Activated B cell treated with CpG ODN at 0.5 μM for 24 hours (primary cell): ENCODE results near the gene LSAMP. TPM values are rescaled to one million over a fixed set of nuclear protein-coding genes. Genes with fewer than 3 reads are reported as not detected.
A peak's percentile ranks its signal among the peaks of the same experiment; 100 is the strongest.

Experiments used
- ATAC-seq: fragments of 200-7000 bp; cut with Tn5 transposase; one replicate; pipeline ENCODE4 v1.10.0; 2021; ENCODE audit warnings: low read depth, mild to moderate bottlenecking, moderate library complexity
- CTCF ChIA-PET: fragments of 350-600 bp; sonication (Branson Sonifier 250); formaldehyde crosslinking; loops from one replicate; lab custom pipeline; 2021; ENCODE audit warnings: antibody characterized with exemption; lab: Charles Lee
- POLR2A ChIA-PET: fragments of 350-600 bp; sonication (Branson Sonifier 250); formaldehyde crosslinking; loops from one replicate; lab custom pipeline; 2021; ENCODE audit warnings: antibody characterized with exemption; lab: Charles Lee
- DNase-seq: peaks from one replicate; pipeline ENCODE4 v3.0.0; 2022
- H3K27ac Mint-ChIP-seq: one replicate; pipeline ENCODE4 v1.8.0; 2020; ENCODE audit warnings: mixed read lengths
- H3K27me3 Mint-ChIP-seq: one replicate; pipeline ENCODE4 v1.8.0; 2021; ENCODE audit warnings: mixed read lengths
- H3K36me3 Mint-ChIP-seq: one replicate; pipeline ENCODE4 v1.8.0; 2021; ENCODE audit warnings: low read depth, mixed read lengths
- H3K4me1 Mint-ChIP-seq: one replicate; pipeline ENCODE4 v1.8.0; 2021; ENCODE audit warnings: mixed read lengths
- H3K4me3 Mint-ChIP-seq: one replicate; pipeline ENCODE4 v1.8.0; 2020; ENCODE audit warnings: mild to moderate bottlenecking, mixed read lengths
- H3K9me3 Mint-ChIP-seq: one replicate; pipeline ENCODE4 v1.8.0; 2020; ENCODE audit warnings: mixed read lengths
- intact Hi-C: fragments of 100-400 bp; cut with micrococcal nuclease; formaldehyde crosslinking; loops from one replicate; pipeline ENCODE4 v1.15.1; 2024
- total RNA-seq: library from RNA; stranded (reverse); gene quantifications from 2 replicates; pipeline ENCODE4 v1.2.3, GENCODE V29; 2022
- TF ChIP-seq, protein P1 (sequence below): fragments of 200-600 bp; IDR thresholded peaks from one replicate; pipeline ENCODE4 v1.8.0; 2022; ENCODE audit warnings: antibody characterized with exemption, mild to moderate bottlenecking

The LSAMP gene
- total RNA-seq, 1 donor from 2014 or later, result 0.16 TPM

DNA sequence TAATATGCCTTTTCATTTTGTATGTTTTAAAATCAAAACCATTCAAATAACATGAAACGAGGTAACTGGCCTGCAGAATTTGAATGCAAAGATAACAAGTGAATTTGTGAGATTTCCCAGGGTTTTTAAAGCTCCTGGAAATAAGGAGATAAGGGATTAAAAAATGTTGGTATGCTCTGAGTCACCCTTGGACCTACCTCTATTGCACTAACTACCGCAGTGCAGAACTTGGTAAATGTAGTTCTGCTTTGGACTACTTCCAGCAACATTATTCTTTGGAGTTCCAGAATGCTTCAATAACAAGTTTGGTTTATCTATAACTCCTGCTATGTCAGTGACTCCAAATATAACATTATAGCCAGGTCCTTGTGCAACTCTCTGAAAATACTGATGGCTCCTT, 620.2 kb downstream of the LSAMP start:
- TF ChIP-seq, protein P1, sequence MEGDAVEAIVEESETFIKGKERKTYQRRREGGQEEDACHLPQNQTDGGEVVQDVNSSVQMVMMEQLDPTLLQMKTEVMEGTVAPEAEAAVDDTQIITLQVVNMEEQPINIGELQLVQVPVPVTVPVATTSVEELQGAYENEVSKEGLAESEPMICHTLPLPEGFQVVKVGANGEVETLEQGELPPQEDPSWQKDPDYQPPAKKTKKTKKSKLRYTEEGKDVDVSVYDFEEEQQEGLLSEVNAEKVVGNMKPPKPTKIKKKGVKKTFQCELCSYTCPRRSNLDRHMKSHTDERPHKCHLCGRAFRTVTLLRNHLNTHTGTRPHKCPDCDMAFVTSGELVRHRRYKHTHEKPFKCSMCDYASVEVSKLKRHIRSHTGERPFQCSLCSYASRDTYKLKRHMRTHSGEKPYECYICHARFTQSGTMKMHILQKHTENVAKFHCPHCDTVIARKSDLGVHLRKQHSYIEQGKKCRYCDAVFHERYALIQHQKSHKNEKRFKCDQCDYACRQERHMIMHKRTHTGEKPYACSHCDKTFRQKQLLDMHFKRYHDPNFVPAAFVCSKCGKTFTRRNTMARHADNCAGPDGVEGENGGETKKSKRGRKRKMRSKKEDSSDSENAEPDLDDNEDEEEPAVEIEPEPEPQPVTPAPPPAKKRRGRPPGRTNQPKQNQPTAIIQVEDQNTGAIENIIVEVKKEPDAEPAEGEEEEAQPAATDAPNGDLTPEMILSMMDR, result no peak
- CTCF ChIA-PET, result interaction anchor here (0.6 kb wide), 1 partner anchor 10 kb away, joined by 3 read pairs; no protein-coding TSS in a partner anchor
- H3K4me3 Mint-ChIP-seq, result no peak overlapping the region
- H3K9me3 Mint-ChIP-seq, result no peaks in the 10 kb centered on the region
- H3K27me3 Mint-ChIP-seq, result peaks cover 18% of the 10 kb centered on the region
- H3K36me3 Mint-ChIP-seq, result no peaks in the 10 kb centered on the region
- ATAC-seq (no peak), DNase-seq (no peak)
- H3K27ac Mint-ChIP-seq, result no peak overlapping the region
- POLR2A ChIA-PET, result no interaction called here
- no peaks in the 10 kb centered on the region for H3K4me1 Mint-ChIP-seq
- intact Hi-C loops, result no loop called here

DNA sequence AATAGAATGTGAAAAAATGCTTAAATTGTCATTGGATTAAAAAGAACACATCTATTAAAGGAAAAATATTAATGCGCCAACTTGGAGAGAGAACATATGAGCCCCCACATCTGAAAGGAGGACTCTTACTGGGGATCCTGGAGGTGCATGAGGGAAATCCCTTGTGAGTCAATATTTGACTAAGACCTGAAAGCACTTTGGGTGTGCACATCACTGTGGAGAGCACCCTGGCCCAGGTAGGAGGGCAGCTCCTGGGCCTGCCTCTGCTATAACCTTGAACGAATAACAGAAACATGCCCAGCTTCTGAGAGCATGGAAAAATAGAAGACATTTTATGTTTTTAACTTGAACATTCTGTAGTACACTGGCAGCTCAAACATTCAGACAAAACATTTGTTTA, 622.2 kb downstream of the LSAMP start:
- peaks cover 15% of the 10 kb centered on the region for H3K27me3 Mint-ChIP-seq
- POLR2A ChIA-PET, result no interaction called here
- no peaks in the 10 kb centered on the region for H3K4me1 Mint-ChIP-seq
- intact Hi-C loops, result no loop called here
- ATAC-seq, result no peak
- no peak for DNase-seq
- no peak overlapping the region for H3K4me3 Mint-ChIP-seq
- TF ChIP-seq, protein P1, result no peak
- H3K9me3 Mint-ChIP-seq, result no peaks in the 10 kb centered on the region
- H3K36me3 Mint-ChIP-seq, result no peaks in the 10 kb centered on the region
- CTCF ChIA-PET, result interaction anchor here (1.2 to 2.4 kb wide), 2 partner anchors 10 to 13 kb away, joined by 4 to 12 read pairs; no protein-coding TSS in a partner anchor
- H3K27ac Mint-ChIP-seq, result no peak overlapping the region

DNA sequence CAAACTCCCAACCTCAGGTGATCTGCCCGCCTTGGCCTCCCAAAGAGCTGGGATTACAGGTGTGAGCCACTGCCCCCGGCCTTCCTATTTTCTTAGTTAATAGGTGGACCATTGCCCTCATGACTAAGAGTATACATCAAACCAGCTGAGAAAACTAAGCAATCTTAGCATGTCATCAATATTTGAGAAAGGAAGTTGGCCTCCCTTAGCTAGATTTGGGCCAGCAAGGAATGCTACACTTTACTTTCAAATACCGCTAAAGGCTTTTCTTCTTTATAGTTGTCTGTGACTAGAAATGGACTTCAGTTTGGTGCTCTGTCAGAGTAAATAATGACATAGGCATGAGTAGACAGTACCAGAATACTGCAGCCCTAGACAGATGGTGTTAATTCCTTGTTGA, 622.7 kb downstream of the LSAMP start:
- intact Hi-C loops, result no loop called here
- TF ChIP-seq, protein P1, result no peak
- Mint-ChIP-seq H3K9me3 (no peaks in the 10 kb centered on the region), H3K27me3 (peaks cover 10% of the 10 kb centered on the region), H3K27ac (no peak overlapping the region), H3K4me3 (no peak overlapping the region), H3K36me3 (no peaks in the 10 kb centered on the region), H3K4me1 (no peaks in the 10 kb centered on the region)
- DNase-seq (no peak), ATAC-seq (no peak)
- CTCF ChIA-PET, result interaction anchor here (1.2 to 2.4 kb wide), 3 partner anchors 10 to 13 kb away, joined by 3 to 12 read pairs (median 4); no protein-coding TSS in a partner anchor
- POLR2A ChIA-PET, result no interaction called here

DNA sequence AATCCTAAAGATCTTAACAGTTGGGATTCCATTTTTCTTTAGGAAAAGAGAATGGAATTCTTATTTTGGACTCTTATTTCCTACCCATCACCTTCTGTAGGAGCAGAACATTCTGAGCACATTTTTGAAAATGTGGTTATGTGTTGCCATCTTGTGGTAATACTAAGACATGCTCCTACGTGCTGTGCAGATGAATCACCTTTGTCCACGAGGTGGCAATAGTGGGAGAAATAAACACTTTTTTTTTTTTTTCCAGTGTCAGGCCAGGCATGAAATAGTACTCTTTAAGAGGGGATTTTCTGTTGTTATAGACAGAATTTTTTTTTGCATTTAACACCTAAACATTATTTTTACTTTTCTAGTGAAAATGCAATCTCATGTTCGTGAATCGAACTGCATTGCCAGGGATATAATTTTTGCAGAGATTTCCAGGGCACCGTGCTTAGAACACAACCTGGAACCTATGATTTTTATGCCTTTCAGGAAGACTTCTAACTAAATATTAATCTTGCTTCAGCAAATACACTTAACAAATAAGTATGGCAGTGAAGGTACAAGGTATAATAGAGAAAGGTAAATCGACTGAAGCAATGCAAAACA, 625.4 kb downstream of the LSAMP start:
- Mint-ChIP-seq H3K27ac (no peak overlapping the region), H3K4me3 (no peak overlapping the region), H3K4me1 (no peaks in the 10 kb centered on the region), H3K36me3 (no peaks in the 10 kb centered on the region), H3K9me3 (no peaks in the 10 kb centered on the region), H3K27me3 (no peaks in the 10 kb centered on the region)
- no peak for DNase-seq
- TF ChIP-seq, protein P1, result peak; percentile 61
- ATAC-seq, result peak; percentile 90
- ChIA-PET POLR2A (no interaction called here), CTCF (interaction anchor here (0.6 to 1.1 kb wide), 4 partner anchors 9 to 109 kb away, joined by 3 to 5 read pairs (median 3); no protein-coding TSS in a partner anchor)
- intact Hi-C loops, result loop anchor here (1.0 to 10.0 kb wide), 6 partner anchors 36 to 1665 kb away; no protein-coding TSS in a partner anchor

DNA sequence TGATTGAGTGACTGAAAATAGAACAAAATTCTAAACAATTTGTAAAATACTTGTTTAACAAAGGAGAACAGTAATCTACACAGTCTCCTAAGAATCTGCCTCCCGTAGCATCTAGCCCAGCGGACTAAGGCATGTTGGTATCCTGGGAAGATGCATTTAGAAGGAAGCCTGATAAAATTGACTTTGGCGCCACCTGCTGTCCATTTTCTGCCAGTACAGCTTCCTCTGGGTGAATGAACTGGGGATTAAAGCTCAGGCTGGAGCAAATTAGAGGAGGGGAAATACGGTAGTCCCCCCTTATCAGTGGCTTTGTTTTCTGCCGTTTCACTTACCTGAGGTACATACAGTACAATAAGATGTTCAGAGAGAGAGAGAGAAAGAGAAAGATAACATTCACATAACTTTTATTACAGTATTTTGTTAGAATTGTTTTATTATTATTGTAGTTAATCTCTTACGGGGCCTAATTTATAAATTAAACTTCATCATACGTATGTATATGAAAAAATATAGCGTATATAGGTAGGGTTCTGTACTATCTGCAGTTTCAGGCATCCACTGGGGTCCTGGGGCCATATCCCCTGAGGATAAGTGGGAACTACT, 630.4 kb downstream of the LSAMP start:
- DNase-seq, result peak; percentile 44
- no peaks in the 10 kb centered on the region for H3K9me3 Mint-ChIP-seq
- peak; percentile 70 for ATAC-seq
- H3K36me3 Mint-ChIP-seq, result no peaks in the 10 kb centered on the region
- ChIA-PET POLR2A (no interaction called here), CTCF (interaction anchor here (0.7 to 1.4 kb wide), 13 partner anchors 12 to 1367 kb away, joined by 3 to 5 read pairs (median 3); no protein-coding TSS in a partner anchor)
- intact Hi-C loops, result loop anchor here (1.0 to 10.0 kb wide), 9 partner anchors 30 to 1660 kb away; no protein-coding TSS in a partner anchor
- peaks cover 5% of the 10 kb centered on the region for H3K27me3 Mint-ChIP-seq
- no peaks in the 10 kb centered on the region for H3K4me1 Mint-ChIP-seq
- TF ChIP-seq, protein P1, result no peak
- H3K4me3 Mint-ChIP-seq, result no peak overlapping the region
- no peak overlapping the region for H3K27ac Mint-ChIP-seq
